ENCODE data around the gene DLX6. TPM values are rescaled to one million over a fixed set of nuclear protein-coding genes. Genes with fewer than 3 reads are reported as not detected.

DLX6 gene
- total RNA-seq, 1 experiment from 2014 or later, result not detected

GRCh38 chr7:96989241-96989858, 16.0 kb upstream of the DLX6 start:
- RAD21 ChIA-PET (ENCODE audit: low non-redundant PET in 1 of 2, low total read pairs in 2 of 2, uncharacterized antibody in 2 of 2, unreplicated experiment in 2 of 2), result no interaction called here
- TF ChIP-seq JUND (IDR thresholded peaks at IDR 0.05), result no peak
- H3K27ac ChIP-seq (ENCODE audit: low read depth, low read length), result no peak overlapping the region
- no peak overlapping the region for H3K4me2 ChIP-seq (ENCODE audit: low read length)
- BruUV-seq (replicated peaks), result no TSS peak
- H4K20me1 ChIP-seq (ENCODE audit: insufficient read depth), result no peaks in the 10 kb centered on the region
- H2AFZ ChIP-seq (ENCODE audit: low read depth, low read length, poor library complexity, severe bottlenecking), result no peak overlapping the region
- no peaks in the 10 kb centered on the region for H3K9me3 ChIP-seq (ENCODE audit: control insufficient read depth in 1 of 2, insufficient read depth in 1 of 2, low read depth in 1 of 2, low read length in 2 of 2)
- H3K36me3 ChIP-seq (ENCODE audit: control insufficient read depth in 1 of 2, insufficient read depth in 2 of 2, low read length in 2 of 2), result no peaks in the 10 kb centered on the region
- CTCF ChIA-PET, result no interaction called here
- H3K4me3 ChIP-seq (replicated peaks in 1 of 2; ENCODE audit: low read depth in 1 of 2, low read length in 2 of 2), result no peak overlapping the region
- H3K4me1 ChIP-seq (ENCODE audit: control insufficient read depth in 1 of 2, insufficient read depth in 2 of 2, low read length in 2 of 2), result no peaks in the 10 kb centered on the region
- intact Hi-C loops (cut with micrococcal nuclease), result no loop called here
- peaks cover 64% of the 10 kb centered on the region for H3K27me3 ChIP-seq (ENCODE audit: insufficient read depth, low read length)
- no peaks in the 10 kb centered on the region for H3K79me2 ChIP-seq (ENCODE audit: insufficient read depth, low read length)
- H3K9me2 ChIP-seq (ENCODE audit: insufficient read depth), result no peaks in the 10 kb centered on the region
- ATAC-seq (no peak), DNase-seq (ENCODE audit: low read depth, low spot score) (no peak)
- POLR2A ChIA-PET, result no interaction called here
- H3K9ac ChIP-seq (ENCODE audit: low read length), result no peak overlapping the region

GRCh38 chr7:96989859-96990317, 15.5 kb upstream of the DLX6 start:
- ChIA-PET POLR2A (no interaction called here), CTCF (no interaction called here), RAD21 (ENCODE audit: low non-redundant PET in 1 of 2, low total read pairs in 2 of 2, uncharacterized antibody in 2 of 2, unreplicated experiment in 2 of 2) (no interaction called here)
- Histone ChIP-seq H3K27me3 (ENCODE audit: insufficient read depth, low read length) (peaks cover 63% of the 10 kb centered on the region), H3K79me2 (ENCODE audit: insufficient read depth, low read length) (no peaks in the 10 kb centered on the region), H4K20me1 (ENCODE audit: insufficient read depth) (no peaks in the 10 kb centered on the region), H3K4me1 (ENCODE audit: control insufficient read depth in 1 of 2, insufficient read depth in 2 of 2, low read length in 2 of 2) (no peaks in the 10 kb centered on the region), H3K27ac (ENCODE audit: low read depth, low read length) (no peak overlapping the region), H3K36me3 (ENCODE audit: control insufficient read depth in 1 of 2, insufficient read depth in 2 of 2, low read length in 2 of 2) (no peaks in the 10 kb centered on the region), H3K9ac (ENCODE audit: low read length) (no peak overlapping the region), H2AFZ (ENCODE audit: low read depth, low read length, poor library complexity, severe bottlenecking) (no peak overlapping the region), H3K4me3 (replicated peaks in 1 of 2; ENCODE audit: low read depth in 1 of 2, low read length in 2 of 2) (no peak overlapping the region), H3K9me3 (ENCODE audit: control insufficient read depth in 1 of 2, insufficient read depth in 1 of 2, low read depth in 1 of 2, low read length in 2 of 2) (no peaks in the 10 kb centered on the region), H3K9me2 (ENCODE audit: insufficient read depth) (no peaks in the 10 kb centered on the region), H3K4me2 (ENCODE audit: low read length) (no peak overlapping the region)
- ATAC-seq, result no peak
- TF ChIP-seq YY1 (IDR thresholded peaks at IDR 0.05; ENCODE audit: extremely low read depth, insufficient replicate concordance, low read depth, low read length) (no peak), FOSL1 (IDR thresholded peaks at IDR 0.05; ENCODE audit: low read depth) (no peak), TCF7L2 (IDR thresholded peaks at IDR 0.05; ENCODE audit: borderline replicate concordance, extremely low read depth, insufficient read depth, insufficient read length) (no peak), ELF1 (IDR thresholded peaks at IDR 0.05; ENCODE audit: borderline replicate concordance, low read depth) (no peak), CEBPB (IDR thresholded peaks at IDR 0.05; ENCODE audit: low read depth) (no peak), ATF3 (IDR thresholded peaks at IDR 0.05) (no peak), POLR2AphosphoS5 (IDR thresholded peaks at IDR 0.05; ENCODE audit: low read depth, low read length) (no peak), EZH2 (IDR thresholded peaks at IDR 0.05) (no peak), EZH2phosphoT487 (IDR thresholded peaks at IDR 0.05; ENCODE audit: borderline replicate concordance) (no peak), SIN3A (IDR thresholded peaks at IDR 0.05; ENCODE audit: low read depth) (no peak), EGR1 (IDR thresholded peaks at IDR 0.05; ENCODE audit: low read depth) (no peak), RAD21 (IDR thresholded peaks at IDR 0.05; ENCODE audit: low read depth) (no peak)
- BruUV-seq (replicated peaks), result no TSS peak
- DNase-seq (ENCODE audit: low read depth, low spot score), result no peak
- intact Hi-C loops (cut with micrococcal nuclease), result no loop called here
